ENCODE results near the gene MRPL36.
A peak's percentile ranks its signal among the peaks of the same experiment; 100 is the strongest.
"Not testable (repeated sequence)": the region's sequence is repeated elsewhere in the genome, so short reads cannot be mapped to it uniquely, and the experiment has no call there.

MRPL36 gene

GRCh38 chr5:1799602-1800471 lies at the start of gene MRPL36:
Gene MRPL36, minus strand, starts transcription at chr5:1799837. Its CDS starts 902 bp downstream, at chr5:1798935.
- DNase-seq (ENCODE audit: low spot score) = peak; percentile 91

- DNase-seq (ENCODE audit: low spot score) = no peak
Measured at GRCh38 chr5:1847611-1848010, 48.0 kb upstream of the MRPL36 start.

GRCh38 chr5:1847056-1847455 lies 47.4 kb upstream of the MRPL36 start:
- DNase-seq (ENCODE audit: low spot score) = no peak

- DNase-seq (ENCODE audit: low spot score) = no peak
Measured at GRCh38 chr5:1846583-1846982, 46.9 kb upstream of the MRPL36 start.

GRCh38 chr5:1845696-1846095 lies 46.1 kb upstream of the MRPL36 start:
- no peak for DNase-seq (ENCODE audit: low spot score)

- DNase-seq (ENCODE audit: low spot score) = no peak
Measured at GRCh38 chr5:1844708-1845436, 45.2 kb upstream of the MRPL36 start.

- DNase-seq (ENCODE audit: low spot score) = not testable (repeated sequence)
Measured at GRCh38 chr5:1843761-1844160, 44.1 kb upstream of the MRPL36 start.

- DNase-seq (ENCODE audit: low spot score) = no peak
Measured at GRCh38 chr5:1842004-1842819, 42.6 kb upstream of the MRPL36 start.

GRCh38 chr5:1840741-1841521 lies 41.3 kb upstream of the MRPL36 start:
- DNase-seq (ENCODE audit: low spot score) = no peak

- no peak for DNase-seq (ENCODE audit: low spot score)
Measured at GRCh38 chr5:1840071-1840547, 40.5 kb upstream of the MRPL36 start.

- DNase-seq (ENCODE audit: low spot score) = no peak
Measured at GRCh38 chr5:1838013-1838412, 38.4 kb upstream of the MRPL36 start.

GRCh38 chr5:1836891-1837880 lies 37.5 kb upstream of the MRPL36 start:
- no peak for DNase-seq (ENCODE audit: low spot score)

- no peak for DNase-seq (ENCODE audit: low spot score)
Measured at GRCh38 chr5:1836176-1836890, 36.7 kb upstream of the MRPL36 start.

- no peak for DNase-seq (ENCODE audit: low spot score)
Measured at GRCh38 chr5:1835431-1835830, 35.8 kb upstream of the MRPL36 start.

- DNase-seq (ENCODE audit: low spot score) = no peak
Measured at GRCh38 chr5:1834721-1835429, 35.2 kb upstream of the MRPL36 start.

- DNase-seq (ENCODE audit: low spot score) = no peak
Measured at GRCh38 chr5:1834022-1834551, 34.5 kb upstream of the MRPL36 start.

- DNase-seq (ENCODE audit: low spot score) = no peak
Measured at GRCh38 chr5:1833264-1834021, 33.8 kb upstream of the MRPL36 start.
